Spleen (tissue), 7 donors: ENCODE data around the gene ERMN.

Experiments
- CTCF ChIP-seq, 11 experiments: fragments of 200-600 bp in 7 of 11; fragments of 450-650 bp in 4 of 11; sonication (generic) in 4 of 11; IDR thresholded peaks in 8 of 11; conservative IDR thresholded peaks in 3 of 11; 1 replicate in 7 of 11; 2 replicates in 4 of 11; pipeline versions ENCODE4 v1.4.0 to v1.8.0; 2016 to 2021; ENCODE audit warnings: antibody characterized with exemption in 11 of 11, inconsistent platforms in 4 of 11, mild to moderate bottlenecking in 1 of 11
- POLR2A ChIP-seq, 3 donors: fragments of 450-650 bp; IDR thresholded peaks; one replicate each; pipeline ENCODE4 v1.5.1; 2017; ENCODE audit warnings: antibody characterized with exemption in 3 of 3, mild to moderate bottlenecking in 1 of 3
- donor health status: DM: no; HTN: no; CAD: no; lungs with moderate emphysema.
- donor health status: DM: no; HTN: no; CAD: no.
- donor health status: DM: no; HTN: no; CAD: no.

GRCh38 chr2:157312866-157313486 lies 12.6 kb downstream of the ERMN start:
- no peak for TF ChIP-seq CTCF (IDR thresholded peaks at IDR 0.05 in 8 of 11, conservative IDR thresholded peaks at IDR 0.05 in 3 of 11)
- TF ChIP-seq POLR2A (IDR thresholded peaks at IDR 0.05): no peak
